GM18907 (cell line): ENCODE measurements around the gene PKN1.
"Not testable (repeated sequence)": the region's sequence is repeated elsewhere in the genome, so short reads cannot be mapped to it uniquely, and the experiment has no call there.

ENCODE experiments used
- ATAC-seq: cut with Tn5 transposase; IDR thresholded peaks from one replicate; pipeline ENCODE4 v1.9.1; 2021; ENCODE audit warnings: mild to moderate bottlenecking, moderate library complexity; ENCODE audit not compliant: unreplicated experiment

The PKN1 gene

GRCh38 chr19:14462401-14462800 is 29.3 kb downstream of the PKN1 start:
- not testable (repeated sequence) for ATAC-seq

GRCh38 chr19:14463747-14464146 is 30.6 kb downstream of the PKN1 start:
- ATAC-seq: no peak

GRCh38 chr19:14467391-14467790 is 34.3 kb downstream of the PKN1 start:
- ATAC-seq: no peak

- no peak for ATAC-seq
These were observed 34.7 kb downstream of the PKN1 start for GRCh38 chr19:14467816-14468215.

GRCh38 chr19:14470031-14470876 is 37.1 kb downstream of the PKN1 start:
- no peak for ATAC-seq

- ATAC-seq: no peak
These were observed 38.5 kb downstream of the PKN1 start for GRCh38 chr19:14471436-14472187.

- ATAC-seq: peak; percentile 44
These were observed 39.3 kb downstream of the PKN1 start for GRCh38 chr19:14472202-14472938.

GRCh38 chr19:14473073-14473977 is 40.2 kb downstream of the PKN1 start:
- no peak for ATAC-seq

GRCh38 chr19:14473978-14474578 is 41.0 kb downstream of the PKN1 start:
- no peak for ATAC-seq

- ATAC-seq: no peak
These were observed 41.7 kb downstream of the PKN1 start for GRCh38 chr19:14474827-14475226.

- ATAC-seq: no peak
These were observed 42.4 kb downstream of the PKN1 start, which contains the start of gene PTGER1 for GRCh38 chr19:14475251-14476073. Gene PTGER1, minus strand, starts transcription at chr19:14475354. Its CDS starts 1,034 bp downstream, at chr19:14474320.

GRCh38 chr19:14476327-14476672 is 43.2 kb downstream of the PKN1 start:
- no peak for ATAC-seq

- no peak for ATAC-seq
These were observed 43.7 kb downstream of the PKN1 start for GRCh38 chr19:14476673-14477401.

GRCh38 chr19:14477418-14478112 is 44.5 kb downstream of the PKN1 start:
- no peak for ATAC-seq

GRCh38 chr19:14478113-14478545 is 45.0 kb downstream of the PKN1 start:
- no peak for ATAC-seq

- no peak for ATAC-seq
These were observed 46.3 kb downstream of the PKN1 start for GRCh38 chr19:14479309-14479974.

- no peak for ATAC-seq
These were observed 47.0 kb downstream of the PKN1 start for GRCh38 chr19:14479975-14480699.
